ENCODE measurements around the gene NENF. TPM values are rescaled to one million over a fixed set of nuclear protein-coding genes. Genes with fewer than 3 reads are reported as not detected.

The NENF gene
- total RNA-seq, 4 donors from 2014 or later, result 74.8 to 149 (median 112) TPM

- DNase-seq (no peak), ATAC-seq (peak in 1 of 2 donors; percentile 21)
- no peaks in the 10 kb centered on the region for H3K27me3 ChIP-seq
- no peaks in the 10 kb centered on the region for H3K9me3 ChIP-seq
- intact Hi-C loops (cut with DNase I; ENCODE audit: low total_unique reads) (no loop called here), in situ Hi-C loops (cut with MboI; ENCODE audit: low sequenced_read_pairs in 4 of 4) (loop anchor here in 1 of 4 donors (5.0 kb wide), 1 partner anchor 149 kb away; no protein-coding TSS in a partner anchor)
- H3K4me1 ChIP-seq, result no peaks in the 10 kb centered on the region
- H3K27ac ChIP-seq, result no peak overlapping the region
- no peak for TF ChIP-seq POLR2A (IDR thresholded peaks at IDR 0.05)
- TF ChIP-seq, protein P1, sequence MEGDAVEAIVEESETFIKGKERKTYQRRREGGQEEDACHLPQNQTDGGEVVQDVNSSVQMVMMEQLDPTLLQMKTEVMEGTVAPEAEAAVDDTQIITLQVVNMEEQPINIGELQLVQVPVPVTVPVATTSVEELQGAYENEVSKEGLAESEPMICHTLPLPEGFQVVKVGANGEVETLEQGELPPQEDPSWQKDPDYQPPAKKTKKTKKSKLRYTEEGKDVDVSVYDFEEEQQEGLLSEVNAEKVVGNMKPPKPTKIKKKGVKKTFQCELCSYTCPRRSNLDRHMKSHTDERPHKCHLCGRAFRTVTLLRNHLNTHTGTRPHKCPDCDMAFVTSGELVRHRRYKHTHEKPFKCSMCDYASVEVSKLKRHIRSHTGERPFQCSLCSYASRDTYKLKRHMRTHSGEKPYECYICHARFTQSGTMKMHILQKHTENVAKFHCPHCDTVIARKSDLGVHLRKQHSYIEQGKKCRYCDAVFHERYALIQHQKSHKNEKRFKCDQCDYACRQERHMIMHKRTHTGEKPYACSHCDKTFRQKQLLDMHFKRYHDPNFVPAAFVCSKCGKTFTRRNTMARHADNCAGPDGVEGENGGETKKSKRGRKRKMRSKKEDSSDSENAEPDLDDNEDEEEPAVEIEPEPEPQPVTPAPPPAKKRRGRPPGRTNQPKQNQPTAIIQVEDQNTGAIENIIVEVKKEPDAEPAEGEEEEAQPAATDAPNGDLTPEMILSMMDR (IDR thresholded peaks at IDR 0.05 in 4 of 5, conservative IDR thresholded peaks at IDR 0.05 in 1 of 5), result no peak
- H3K4me3 ChIP-seq, result no peak overlapping the region
- H3K36me3 ChIP-seq, result no peaks in the 10 kb centered on the region
Observed at GRCh38 chr1:212482637-212483441, 50.1 kb downstream of the NENF start.

GRCh38 chr1:212484701-212485570 is 52.2 kb downstream of the NENF start:
- no peak for DNase-seq
- TF ChIP-seq POLR2A (IDR thresholded peaks at IDR 0.05), result no peak
- TF ChIP-seq, protein P1 (IDR thresholded peaks at IDR 0.05 in 4 of 5, conservative IDR thresholded peaks at IDR 0.05 in 1 of 5), result no peak
- in situ Hi-C loops (cut with MboI; ENCODE audit: low sequenced_read_pairs in 4 of 4), result loop anchor here in 1 of 4 donors (5.0 kb wide), 1 partner anchor 147 kb away; no protein-coding TSS in a partner anchor
- Histone ChIP-seq H3K4me3 (no peak overlapping the region), H3K9me3 (no peaks in the 10 kb centered on the region), H3K4me1 (no peaks in the 10 kb centered on the region), H3K36me3 (no peaks in the 10 kb centered on the region), H3K27ac (no peak overlapping the region), H3K27me3 (no peaks in the 10 kb centered on the region)
- no peak for ATAC-seq
- intact Hi-C loops (cut with DNase I; ENCODE audit: low total_unique reads), result no loop called here

GRCh38 chr1:212485571-212485912 is 52.8 kb downstream of the NENF start:
- H3K4me3 ChIP-seq, result no peak overlapping the region
- H3K36me3 ChIP-seq, result no peaks in the 10 kb centered on the region
- DNase-seq, result no peak
- no peaks in the 10 kb centered on the region for H3K27me3 ChIP-seq
- H3K27ac ChIP-seq, result no peak overlapping the region
- no peaks in the 10 kb centered on the region for H3K4me1 ChIP-seq
- no peaks in the 10 kb centered on the region for H3K9me3 ChIP-seq
- in situ Hi-C loops (cut with MboI; ENCODE audit: low sequenced_read_pairs in 4 of 4) (no loop called here), intact Hi-C loops (cut with DNase I; ENCODE audit: low total_unique reads) (no loop called here)
- ATAC-seq, result no peak
- no peak for TF ChIP-seq POLR2A (IDR thresholded peaks at IDR 0.05)

GRCh38 chr1:212485913-212486618 is 53.3 kb downstream of the NENF start:
- TF ChIP-seq, protein P1 (IDR thresholded peaks at IDR 0.05 in 4 of 5, conservative IDR thresholded peaks at IDR 0.05 in 1 of 5), result no peak
- TF ChIP-seq POLR2A (IDR thresholded peaks at IDR 0.05), result no peak
- in situ Hi-C loops (cut with MboI; ENCODE audit: low sequenced_read_pairs in 4 of 4), result no loop called here
- H3K27ac ChIP-seq, result no peak overlapping the region

More at GRCh38 chr1:212485913-212486618, 53.3 kb downstream of the NENF start:
- Histone ChIP-seq H3K27me3 (no peaks in the 10 kb centered on the region), H3K9me3 (no peaks in the 10 kb centered on the region), H3K4me1 (no peaks in the 10 kb centered on the region), H3K36me3 (no peaks in the 10 kb centered on the region), H3K4me3 (no peak overlapping the region)
- ATAC-seq, result no peak
- intact Hi-C loops (cut with DNase I; ENCODE audit: low total_unique reads), result no loop called here
- peak in 1 of 2 donors; percentile 40 for DNase-seq

Measured in gastrocnemius medialis (tissue), 4 donors.